8988T (cell line): ENCODE data around the gene PLOD3.
"Not testable (repeated sequence)": the region's sequence is repeated elsewhere in the genome, so short reads cannot be mapped to it uniquely, and the experiment has no call there.

Experiments used
- DNase-seq: peaks from one replicate; pipeline ENCODE4 v3.0.0; 2011

The PLOD3 gene, protein sequence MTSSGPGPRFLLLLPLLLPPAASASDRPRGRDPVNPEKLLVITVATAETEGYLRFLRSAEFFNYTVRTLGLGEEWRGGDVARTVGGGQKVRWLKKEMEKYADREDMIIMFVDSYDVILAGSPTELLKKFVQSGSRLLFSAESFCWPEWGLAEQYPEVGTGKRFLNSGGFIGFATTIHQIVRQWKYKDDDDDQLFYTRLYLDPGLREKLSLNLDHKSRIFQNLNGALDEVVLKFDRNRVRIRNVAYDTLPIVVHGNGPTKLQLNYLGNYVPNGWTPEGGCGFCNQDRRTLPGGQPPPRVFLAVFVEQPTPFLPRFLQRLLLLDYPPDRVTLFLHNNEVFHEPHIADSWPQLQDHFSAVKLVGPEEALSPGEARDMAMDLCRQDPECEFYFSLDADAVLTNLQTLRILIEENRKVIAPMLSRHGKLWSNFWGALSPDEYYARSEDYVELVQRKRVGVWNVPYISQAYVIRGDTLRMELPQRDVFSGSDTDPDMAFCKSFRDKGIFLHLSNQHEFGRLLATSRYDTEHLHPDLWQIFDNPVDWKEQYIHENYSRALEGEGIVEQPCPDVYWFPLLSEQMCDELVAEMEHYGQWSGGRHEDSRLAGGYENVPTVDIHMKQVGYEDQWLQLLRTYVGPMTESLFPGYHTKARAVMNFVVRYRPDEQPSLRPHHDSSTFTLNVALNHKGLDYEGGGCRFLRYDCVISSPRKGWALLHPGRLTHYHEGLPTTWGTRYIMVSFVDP

DNA sequence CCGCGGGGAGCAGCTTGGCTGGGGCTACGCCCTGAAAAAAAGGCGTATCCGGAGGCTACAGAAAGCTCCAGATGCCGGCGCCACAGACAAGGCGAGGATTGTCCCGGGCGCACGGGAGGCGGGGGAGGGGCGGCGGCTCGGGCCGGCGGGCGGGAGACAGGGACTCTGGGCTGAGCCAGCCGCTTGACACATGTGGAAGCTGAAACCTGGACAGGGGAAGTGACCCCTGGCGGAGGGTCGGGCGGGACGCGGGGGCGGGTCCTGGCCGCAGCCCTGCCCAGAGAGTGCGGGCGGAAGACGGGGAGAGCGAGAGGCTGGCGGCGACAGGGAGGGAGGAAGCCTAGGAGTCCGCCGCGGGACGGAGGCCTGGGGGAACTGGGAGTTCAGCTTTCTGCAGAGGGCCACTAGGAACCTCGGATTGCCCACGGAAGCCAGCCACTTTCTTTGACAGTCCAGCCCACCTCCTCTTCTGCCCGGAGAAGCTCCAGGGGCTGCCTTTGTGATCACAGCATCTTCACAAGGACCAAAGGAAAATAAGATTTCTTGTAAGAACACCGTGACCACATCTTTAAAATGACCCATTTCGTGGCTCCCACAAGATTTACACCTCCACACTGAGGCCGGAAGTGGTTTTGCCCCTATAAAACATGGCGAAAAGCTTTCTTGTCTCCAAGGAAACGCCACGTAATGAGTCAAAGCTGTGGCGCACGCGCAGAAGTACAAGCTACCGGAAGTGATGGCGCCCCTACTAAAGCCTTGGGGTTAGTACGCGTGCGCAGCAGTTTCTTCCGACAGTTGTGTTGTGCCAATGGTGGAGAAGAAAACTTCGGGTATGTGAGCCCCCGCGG lies at the start of gene PLOD3, which contains the start of gene ZNHIT1:
TSS of gene PLOD3 (minus strand) at position 194 of the 848 bp plus-strand sequence. CDS start 307 bp downstream, outside the sequence.
TSS of gene ZNHIT1 (plus strand) at position 778 of the 848 bp plus-strand sequence. CDS start at position 809, 31 bp downstream.
- DNase-seq, result peak; percentile 94

DNA sequence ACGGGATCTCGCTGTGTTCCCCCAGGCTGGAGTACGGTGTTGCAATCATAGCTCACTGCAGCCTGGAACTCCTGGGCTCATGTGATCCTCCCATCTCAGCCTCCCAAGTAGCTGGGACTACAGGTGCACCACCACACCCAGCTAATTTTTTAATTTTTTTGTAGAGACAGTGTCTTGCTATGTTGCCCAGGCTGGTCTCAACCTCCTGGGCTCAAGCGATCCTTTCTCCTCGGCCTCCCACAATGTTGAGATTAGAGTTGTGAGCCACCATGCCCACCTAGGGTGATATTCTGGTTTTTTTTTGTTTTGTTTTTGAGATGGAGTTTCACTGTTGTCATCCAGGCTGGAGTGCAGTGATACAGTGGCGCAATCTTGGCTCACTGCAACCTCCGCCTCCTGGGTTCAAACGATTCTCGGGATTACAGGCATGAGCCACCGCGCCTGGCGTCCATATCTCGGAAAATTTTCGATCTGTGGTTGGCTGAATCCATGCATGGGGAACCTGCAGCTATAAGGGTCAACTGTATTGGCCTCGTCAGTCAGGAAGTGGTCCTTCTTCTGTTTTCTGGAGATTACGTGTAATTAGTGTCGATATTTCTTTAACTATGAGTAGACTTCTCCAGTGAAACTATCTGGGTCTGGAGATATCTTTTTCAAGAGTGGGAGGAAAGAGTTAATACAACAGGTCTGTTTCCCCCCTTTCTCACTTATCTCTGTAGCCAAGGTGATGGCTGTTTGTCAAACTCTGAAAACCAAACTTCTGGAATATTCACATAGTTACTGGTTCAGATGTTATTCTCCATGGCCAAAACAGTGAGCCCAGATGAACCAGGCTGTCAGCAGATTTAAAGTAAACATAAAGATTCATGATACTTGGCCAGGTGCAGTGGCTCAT lies 48.5 kb upstream of the PLOD3 start:
- DNase-seq, result no peak

DNA sequence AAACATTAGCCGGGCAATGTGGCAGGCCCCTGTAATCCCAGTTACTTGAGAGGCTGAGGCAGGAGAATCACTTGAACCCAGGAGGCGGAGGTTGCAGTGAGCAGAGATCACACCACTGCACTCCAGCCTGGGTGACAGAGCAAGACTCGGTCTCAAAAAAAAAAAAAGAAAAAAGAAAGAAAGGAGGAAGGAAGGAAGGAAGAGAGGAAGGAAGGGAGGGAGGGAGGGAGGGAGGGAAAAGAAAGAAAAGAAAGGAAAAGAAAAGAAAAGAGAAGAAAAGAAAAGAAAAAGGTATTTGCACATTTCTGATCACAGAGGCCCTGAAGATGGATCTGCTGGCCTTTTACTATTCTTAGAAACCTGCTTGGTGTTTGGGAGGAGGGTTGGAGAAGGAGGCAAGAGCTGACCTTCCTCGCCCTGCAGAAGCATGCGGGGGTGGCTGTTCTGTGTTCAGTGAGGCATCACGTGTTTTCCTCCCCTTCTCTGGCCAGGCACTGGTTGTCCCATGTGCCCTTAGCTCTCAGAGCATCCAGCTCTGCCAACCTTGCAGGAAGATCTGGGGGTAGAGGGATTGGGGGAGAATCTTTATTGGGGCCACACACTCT lies 46.8 kb upstream of the PLOD3 start:
- DNase-seq, result not testable (repeated sequence)

DNA sequence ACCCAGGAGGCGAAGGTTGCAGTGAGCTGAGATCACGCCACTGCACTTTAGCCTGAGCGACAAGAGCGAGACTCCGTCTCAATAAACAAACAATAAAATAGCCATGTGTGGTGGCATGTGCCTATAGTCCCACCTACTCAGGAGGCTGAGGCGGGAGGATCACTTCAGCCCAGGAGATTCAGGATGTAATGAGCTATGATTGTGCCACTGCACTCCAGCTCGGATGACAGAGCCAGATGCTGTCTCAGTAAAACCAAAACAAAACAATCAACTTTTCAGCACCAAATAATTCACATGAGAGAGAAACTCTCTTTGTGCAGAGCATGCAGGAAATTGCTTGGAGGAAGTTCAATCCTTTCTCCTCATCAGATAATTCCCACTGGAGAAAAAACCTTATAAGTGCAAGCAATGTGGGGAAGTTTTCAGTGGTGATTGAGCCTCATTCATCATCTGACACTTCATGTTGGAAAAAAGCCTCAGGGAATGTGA lies 40.9 kb upstream of the PLOD3 start:
- DNase-seq, result no peak

DNA sequence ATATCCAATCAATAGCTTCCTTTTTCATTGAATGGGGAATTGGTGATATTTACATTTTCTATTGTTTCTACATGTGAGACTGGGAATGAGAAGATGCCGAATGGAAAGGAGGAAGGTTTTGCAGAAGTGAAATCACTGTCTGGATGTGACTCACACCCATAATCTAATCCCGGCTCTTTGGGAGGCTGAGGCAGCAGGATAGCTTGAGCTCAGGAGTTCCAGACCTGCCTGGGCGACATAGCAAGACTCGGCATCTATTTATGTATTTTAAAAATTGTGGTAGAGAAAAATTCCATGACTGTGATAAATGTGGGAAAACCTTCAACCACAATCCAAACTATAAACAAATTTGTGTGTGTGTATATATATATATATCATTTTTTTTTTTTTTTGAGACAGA lies 38.4 kb upstream of the PLOD3 start:
- no peak for DNase-seq

DNA sequence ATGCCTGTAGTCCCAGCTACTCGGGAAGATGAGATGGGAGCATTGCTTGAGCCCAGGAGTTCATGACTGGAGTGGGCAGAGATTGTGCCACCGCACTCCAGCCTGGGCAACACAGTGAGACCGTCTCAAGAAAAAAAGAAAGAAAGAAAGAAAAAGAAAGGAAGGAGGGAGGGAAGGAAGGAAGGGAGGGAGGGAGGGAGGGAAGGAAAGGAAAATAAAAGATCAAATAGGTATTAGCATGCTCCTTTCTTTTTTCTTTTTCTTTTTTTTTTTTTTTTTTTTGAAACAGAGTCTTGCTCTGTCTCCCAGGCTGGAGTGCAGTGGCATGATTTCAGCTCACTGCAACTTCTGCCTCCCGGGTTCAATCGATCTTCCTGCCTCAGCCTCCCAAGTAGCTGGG lies 35.8 kb upstream of the PLOD3 start:
- DNase-seq, result not testable (repeated sequence)

DNA sequence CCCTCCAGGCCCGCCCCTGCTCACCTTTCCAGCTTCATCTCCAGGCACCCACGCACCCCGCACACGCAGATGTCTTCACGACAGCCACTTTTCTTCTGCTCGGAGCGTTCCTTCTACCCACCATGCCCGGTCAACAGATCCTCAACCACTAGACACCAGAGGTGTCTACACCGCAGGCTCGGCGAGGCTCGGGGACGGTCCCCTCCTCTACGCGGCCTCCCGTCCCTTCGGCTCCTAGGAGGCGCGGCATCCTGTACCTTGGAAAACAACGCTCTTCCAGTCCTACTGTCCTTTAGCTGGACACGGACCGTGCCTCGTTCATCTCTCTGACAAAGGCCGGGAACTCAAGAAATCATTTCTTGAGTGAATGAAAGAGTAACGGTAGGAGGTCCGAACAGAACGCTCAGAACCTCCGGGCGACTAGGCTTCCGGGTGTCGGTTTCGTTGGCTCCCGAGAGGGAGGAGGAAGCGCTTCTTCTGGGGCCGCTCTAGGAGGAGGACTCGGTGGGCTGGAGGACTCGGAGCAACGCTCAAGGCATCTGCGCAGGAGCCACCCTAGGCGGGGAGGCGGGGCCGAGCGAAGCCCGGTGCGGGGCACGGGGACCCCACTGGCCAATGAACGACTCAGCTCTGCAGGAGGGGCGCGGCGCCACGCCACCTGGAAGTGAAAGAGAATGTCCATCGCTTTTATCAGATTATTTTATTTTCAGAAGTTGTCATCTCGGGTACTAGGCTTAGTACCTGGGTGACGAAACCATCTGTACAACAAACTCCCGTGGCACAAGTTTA lies 34.7 kb upstream of the PLOD3 start:
- peak; percentile 84 for DNase-seq

DNA sequence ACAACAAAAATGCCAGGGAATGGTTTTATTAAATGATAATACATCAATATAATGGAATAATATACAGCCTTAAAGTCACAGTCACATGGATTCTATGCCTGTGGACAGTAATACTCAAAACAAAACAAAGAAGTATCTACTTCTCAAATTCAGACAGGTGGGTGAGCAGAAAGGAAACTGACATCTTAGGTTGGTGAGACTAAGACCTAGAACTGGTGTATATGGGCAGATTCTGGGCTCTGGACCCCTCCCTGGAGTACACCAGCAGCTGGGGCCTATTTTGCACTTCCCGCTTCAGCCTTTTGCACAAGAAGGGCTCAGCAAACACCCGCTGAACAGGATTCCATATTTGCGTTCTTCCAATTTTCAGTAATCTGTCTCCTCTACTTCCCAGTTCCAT lies 32.9 kb upstream of the PLOD3 start:
- no peak for DNase-seq

DNA sequence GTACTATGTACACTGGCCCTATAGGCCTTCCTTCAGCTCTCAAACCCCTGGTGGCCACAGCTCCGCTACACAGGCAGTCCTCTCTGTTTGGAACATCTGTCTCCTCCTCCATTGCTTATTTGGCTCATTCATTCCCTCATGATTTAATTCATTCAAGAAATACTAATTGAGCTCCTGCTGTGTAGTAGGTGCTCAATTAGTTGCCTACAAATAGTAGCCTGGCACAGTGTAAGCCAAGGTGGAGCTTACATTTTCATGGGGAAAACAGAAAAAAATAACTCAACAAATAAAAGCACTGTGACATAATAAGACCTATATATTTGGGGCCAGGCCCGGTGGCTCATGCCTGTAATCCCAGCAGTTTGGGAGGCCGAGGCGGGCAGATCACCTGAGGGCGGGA lies 30.9 kb upstream of the PLOD3 start:
- no peak for DNase-seq

DNA sequence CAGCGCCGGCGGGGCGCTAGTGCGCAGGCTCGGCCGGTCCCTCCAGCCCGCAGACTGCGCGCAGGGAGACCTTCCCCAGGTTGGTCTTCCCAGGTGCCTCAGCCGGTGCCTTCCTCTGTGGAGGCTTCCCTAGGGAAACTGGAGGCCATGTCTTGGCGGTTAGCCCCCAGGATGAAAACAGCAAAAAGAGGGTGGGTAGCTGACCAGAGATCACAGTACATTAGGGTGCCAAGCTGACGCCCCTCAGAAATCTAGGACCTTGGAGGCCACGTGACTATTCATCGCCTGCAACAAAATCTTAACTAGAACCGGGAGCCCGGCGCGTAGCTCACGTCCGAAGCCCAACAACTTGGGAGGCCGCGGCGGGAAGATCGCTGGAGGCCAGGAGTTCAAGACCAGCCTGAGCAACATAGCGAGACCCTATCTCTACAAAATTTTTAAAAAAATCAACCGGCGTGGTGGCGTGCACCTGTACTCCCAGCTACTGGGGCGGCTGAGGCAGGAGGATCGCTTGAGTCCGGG lies 27.8 kb upstream of the PLOD3 start:
- peak; percentile 76 for DNase-seq

DNA sequence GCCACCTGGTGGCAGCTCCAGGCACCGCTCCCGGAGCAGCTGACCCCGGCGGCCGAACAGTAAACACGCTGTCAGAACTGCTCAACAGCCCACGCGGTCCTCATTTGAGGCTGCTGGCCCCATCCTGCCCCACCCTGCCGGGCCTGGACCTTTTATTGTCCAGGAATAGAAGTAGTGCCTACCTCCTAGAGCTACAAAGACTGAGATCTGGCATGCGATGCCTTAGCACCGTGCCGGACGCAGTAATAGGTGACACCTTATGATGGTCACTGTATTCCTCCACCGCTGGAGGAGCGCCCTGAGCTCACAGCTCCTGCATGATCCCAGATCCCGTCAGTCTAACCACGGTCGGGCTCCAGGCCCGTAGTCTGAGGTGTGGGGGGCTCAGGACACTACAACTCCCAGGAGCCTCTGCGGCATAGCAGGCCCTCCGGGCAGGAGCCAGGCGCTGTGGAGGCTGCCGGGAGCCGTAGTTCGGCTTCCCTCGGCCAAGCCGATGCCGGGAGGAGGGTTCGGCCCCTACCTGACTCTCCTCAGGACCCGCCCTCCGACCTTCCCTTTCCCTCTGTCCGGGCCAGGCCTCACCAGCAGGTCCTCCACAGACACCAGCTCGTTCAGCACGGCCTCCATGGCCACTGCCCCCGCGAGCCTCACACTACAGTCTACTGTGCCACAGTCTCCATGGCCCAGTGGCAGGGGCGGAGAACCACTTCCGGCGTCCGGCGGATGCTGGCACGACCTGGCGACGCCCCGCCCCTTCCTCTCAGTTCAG lies 27.2 kb upstream of the PLOD3 start, which contains the start of gene FIS1:
TSS of gene FIS1 (minus strand) at position 707 of the 772 bp plus-strand sequence. CDS start at position 630, 77 bp downstream.
- peak; percentile 75 for DNase-seq

DNA sequence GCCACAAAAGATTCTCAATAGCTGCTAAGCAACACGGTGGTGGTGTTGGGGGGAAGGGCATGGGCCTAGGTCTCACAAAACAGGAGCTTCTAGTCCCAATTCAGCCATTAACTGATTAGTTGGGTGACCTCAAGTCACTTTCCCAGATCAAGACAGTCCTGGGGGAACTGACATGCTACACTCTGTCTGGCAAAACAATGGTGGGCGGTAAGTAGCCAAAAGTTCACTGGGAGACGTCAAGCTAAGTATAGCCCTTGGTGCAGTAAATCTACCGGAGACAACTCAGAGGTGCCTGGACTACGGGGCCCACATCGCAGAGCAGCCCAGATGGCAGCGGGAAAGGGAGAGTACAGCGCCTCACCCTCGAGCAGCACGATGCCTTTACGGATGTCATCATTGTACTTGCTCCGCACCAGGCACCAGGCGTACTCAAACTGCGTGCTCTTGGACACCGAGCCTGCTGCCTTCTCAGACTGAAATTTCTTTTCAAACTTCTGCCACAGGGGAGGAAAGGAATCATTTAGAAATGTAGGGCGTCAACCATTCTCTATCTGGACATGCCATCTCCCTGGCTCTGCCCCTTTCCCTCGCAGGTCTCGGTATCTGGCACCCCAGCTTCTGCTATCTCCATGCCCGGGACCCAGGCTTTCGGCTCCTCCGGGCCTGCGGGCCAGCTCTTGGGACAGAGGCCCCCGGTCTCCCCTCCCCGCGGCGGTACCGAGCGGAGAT lies 26.4 kb upstream of the PLOD3 start:
- no peak for DNase-seq

DNA sequence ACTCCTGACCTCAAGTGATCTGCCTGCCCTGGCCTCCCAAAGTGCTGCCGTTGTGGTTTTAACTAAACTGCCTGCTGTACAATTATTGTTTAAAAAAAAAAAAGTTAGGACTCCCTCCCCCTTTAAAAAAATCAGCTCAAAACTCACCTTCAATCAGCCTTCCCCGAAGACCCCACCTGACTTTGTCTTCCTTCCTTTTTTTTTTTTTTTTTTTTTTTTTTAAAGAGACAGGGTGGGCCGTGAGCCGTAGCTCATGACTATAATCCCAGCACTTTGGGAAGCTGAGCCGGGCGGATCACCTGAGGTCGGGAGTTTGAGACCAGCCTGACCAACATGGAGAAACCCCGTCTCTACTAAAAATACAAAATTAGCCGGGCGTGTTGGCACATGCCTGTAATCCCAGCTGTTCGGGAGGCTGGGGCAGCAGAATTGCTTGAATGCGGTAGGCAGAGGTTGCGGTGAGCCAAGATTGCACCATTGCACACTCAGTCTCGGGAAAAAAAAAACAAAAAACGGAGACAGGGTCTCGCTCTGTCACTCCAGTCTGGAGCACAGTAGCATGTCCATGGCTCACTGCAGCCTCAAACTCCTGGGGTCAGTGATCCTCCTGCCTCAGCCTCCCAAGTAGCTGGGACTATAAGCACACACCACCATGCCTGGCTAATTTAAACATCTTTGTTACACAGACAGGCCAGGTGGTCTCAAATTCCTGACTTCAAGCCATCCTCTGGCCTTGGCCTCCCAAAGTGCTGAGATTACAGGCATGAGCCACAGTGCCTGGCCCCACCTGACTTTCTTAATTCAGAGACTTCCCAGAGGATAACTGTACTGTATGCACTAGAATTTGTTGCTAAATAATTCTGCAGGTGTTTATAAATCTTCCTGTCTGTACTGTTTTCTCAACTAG lies 24.3 kb upstream of the PLOD3 start:
- DNase-seq, result no peak

DNA sequence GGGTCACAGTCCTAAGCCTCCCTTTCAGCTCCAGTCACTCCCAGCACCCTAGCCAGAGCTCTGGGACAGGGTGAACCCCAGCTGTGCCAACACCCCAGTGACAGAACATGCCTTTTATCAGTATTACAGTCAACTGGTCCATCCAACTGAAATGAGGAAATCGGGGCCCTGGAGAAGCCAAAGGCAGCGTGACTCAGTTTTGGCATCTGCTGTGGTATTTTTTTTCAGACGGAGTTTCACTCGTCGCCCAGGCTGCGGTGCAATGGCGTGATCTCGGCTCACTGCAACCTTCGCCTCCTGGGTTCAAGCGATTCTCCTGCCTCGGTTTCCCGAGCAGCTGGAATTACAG lies 23.6 kb upstream of the PLOD3 start:
- DNase-seq, result no peak

DNA sequence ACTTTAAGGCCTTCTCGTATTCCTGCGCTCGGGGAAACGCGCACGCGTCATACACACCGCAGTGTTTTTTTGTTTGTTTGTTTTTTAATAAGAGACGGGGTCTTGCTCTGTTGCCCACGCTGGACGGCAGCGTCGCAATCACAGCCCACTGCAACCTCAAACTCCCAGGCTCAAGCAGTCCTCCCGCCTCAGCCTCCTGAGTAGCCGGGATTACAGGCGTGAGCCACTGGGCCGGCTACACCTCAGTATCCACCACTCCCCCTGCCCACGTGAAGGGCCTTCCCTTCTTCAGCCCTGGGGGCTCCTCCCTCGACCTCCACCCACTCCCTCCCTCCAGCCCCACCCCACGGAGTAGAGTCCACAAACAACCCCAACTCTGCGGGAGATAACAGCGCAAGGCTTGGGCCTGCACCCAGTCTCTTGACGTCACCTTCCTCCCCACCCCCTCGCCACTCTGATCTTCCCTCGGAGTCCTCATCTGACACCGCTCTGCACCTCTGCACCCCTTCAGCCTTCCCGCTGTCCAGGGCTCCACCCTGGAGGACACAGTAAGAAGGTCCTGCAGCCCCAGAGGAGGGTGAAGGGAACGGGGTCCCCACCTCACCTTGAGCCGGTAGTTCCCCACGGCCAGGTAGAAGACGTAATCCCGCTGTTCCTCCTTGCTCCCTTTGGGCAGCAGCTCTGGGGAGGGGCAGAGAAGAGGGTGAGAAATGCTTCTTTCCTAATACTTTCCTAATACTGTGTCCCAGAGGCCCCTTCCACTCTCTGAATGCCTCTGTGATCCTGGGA lies 23.0 kb upstream of the PLOD3 start:
- DNase-seq, result no peak

DNA sequence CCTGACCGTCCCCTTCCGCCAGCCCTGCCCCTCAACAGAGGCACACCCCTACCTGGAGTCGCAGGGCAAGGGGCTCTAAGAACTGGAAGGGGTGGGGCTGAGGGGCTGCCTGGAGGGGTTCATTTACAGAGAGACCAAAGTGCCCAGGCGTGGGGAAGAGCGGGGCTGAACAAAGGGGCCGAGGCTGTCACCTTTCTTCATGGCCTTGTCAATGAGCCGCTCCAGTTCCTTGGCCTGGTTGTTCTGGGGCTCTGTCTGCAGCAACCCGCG lies 22.5 kb upstream of the PLOD3 start:
- DNase-seq, result no peak
